SK-N-SH treated with all-trans-retinoic acid at 6 μM for 48 hours (cell line): ENCODE results near the gene TAS2R7.

Source experiments
- CREB5 ChIP-seq: fragments of 250-450 bp; sonication (Bioruptor Pico); IDR thresholded peaks from 2 replicates; pipeline ENCODE4 v1.5.1; 2020; ENCODE audit warnings: low read depth, mild to moderate bottlenecking, moderate library complexity
- CSRNP3 ChIP-seq: fragments of 250-450 bp; sonication (Bioruptor Pico); IDR thresholded peaks from 2 replicates; pipeline ENCODE4 v1.5.1; 2021; ENCODE audit warnings: mild to moderate bottlenecking, moderate library complexity
- OSR1 ChIP-seq: fragments of 250-450 bp; sonication (Bioruptor Pico); IDR thresholded peaks from 2 replicates; pipeline ENCODE4 v1.8.0; 2022; ENCODE audit warnings: moderate library complexity, mild to moderate bottlenecking, inconsistent platforms
- PATZ1 ChIP-seq: fragments of 250-450 bp; sonication (Bioruptor Pico); IDR thresholded peaks from 2 replicates; pipeline ENCODE4 v1.8.0; 2020; ENCODE audit warnings: mild to moderate bottlenecking, moderate library complexity, borderline replicate concordance
- RARB ChIP-seq: fragments of 250-450 bp; sonication (Bioruptor Pico); IDR thresholded peaks from 2 replicates; pipeline ENCODE4 v1.8.0; 2021; ENCODE audit warnings: mild to moderate bottlenecking, moderate library complexity
- TCF4 ChIP-seq: fragments of 250-450 bp; sonication (Bioruptor Pico); IDR thresholded peaks from 2 replicates; pipeline ENCODE4 v1.8.0; 2021; ENCODE audit warnings: mild to moderate bottlenecking, moderate library complexity, borderline replicate concordance
- TOX ChIP-seq: fragments of 250-450 bp; sonication (Bioruptor Pico); IDR thresholded peaks from 2 replicates; pipeline ENCODE4 v1.8.0; 2021; ENCODE audit warnings: mild to moderate bottlenecking, moderate library complexity, borderline replicate concordance
- ZFP3 ChIP-seq: fragments of 250-450 bp; sonication (Bioruptor Pico); IDR thresholded peaks from 2 replicates; pipeline ENCODE4 v1.5.0; 2020; ENCODE audit warnings: mild to moderate bottlenecking, moderate library complexity
- ZFP30 ChIP-seq: fragments of 450-650 bp; formaldehyde crosslinking; IDR thresholded peaks from 2 replicates; pipeline ENCODE4 v1.5.0; 2022; ENCODE audit warnings: mild to moderate bottlenecking, moderate library complexity
- ZNF70 ChIP-seq: fragments of 450-650 bp; formaldehyde crosslinking; IDR thresholded peaks from 2 replicates; pipeline ENCODE4 v1.5.0; 2020; ENCODE audit warnings: mild to moderate bottlenecking, moderate library complexity

- no peak for TF ChIP-seq TOX (CRISPR knock-in tag)
- no peak for TF ChIP-seq CSRNP3 (CRISPR knock-in tag)
- TF ChIP-seq CREB5 (CRISPR knock-in tag): no peak
- TF ChIP-seq PATZ1: no peak
- TF ChIP-seq ZFP3 (CRISPR knock-in tag): no peak
- TF ChIP-seq ZNF70 (CRISPR knock-in tag): no peak
- no peak for TF ChIP-seq OSR1
- TF ChIP-seq ZFP30 (CRISPR knock-in tag): no peak
- TF ChIP-seq RARB (CRISPR knock-in tag): no peak
- no peak for TF ChIP-seq TCF4
Observed at GRCh38 chr12:10759657-10760056, 42.8 kb downstream of the TAS2R7 start.
